HG03196 (cell line): ENCODE results near the gene SCAMP5.

Experiments used
- ATAC-seq: cut with Tn5 transposase; IDR thresholded peaks from one replicate; pipeline ENCODE4 v1.9.1; 2021; ENCODE audit not compliant: unreplicated experiment

The SCAMP5 gene

DNA sequence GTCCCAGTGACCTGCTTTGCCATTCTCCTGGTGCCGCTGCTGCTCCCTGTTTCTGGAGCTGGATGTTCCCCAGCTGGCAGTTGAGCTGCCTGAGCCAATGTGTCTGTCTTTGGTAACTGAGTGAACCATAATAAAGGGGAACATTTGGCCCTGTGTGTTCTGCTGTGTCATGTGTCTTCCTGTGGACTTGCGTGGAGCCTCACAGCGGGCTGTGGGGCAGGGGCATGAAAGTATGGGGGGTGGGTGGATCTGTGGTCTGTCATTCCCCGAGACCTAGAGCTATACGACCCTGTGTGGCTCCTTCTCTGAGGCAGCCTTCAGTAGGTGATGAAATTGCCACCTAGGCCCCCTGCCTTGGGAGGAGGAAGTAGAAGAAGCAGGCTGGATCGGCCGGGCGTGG, 26.0 kb downstream of the SCAMP5 start:
- ATAC-seq: no peak

- no peak for ATAC-seq
Measured at GRCh38 chr15:75022783-75023180, 27.4 kb downstream of the SCAMP5 start.

DNA sequence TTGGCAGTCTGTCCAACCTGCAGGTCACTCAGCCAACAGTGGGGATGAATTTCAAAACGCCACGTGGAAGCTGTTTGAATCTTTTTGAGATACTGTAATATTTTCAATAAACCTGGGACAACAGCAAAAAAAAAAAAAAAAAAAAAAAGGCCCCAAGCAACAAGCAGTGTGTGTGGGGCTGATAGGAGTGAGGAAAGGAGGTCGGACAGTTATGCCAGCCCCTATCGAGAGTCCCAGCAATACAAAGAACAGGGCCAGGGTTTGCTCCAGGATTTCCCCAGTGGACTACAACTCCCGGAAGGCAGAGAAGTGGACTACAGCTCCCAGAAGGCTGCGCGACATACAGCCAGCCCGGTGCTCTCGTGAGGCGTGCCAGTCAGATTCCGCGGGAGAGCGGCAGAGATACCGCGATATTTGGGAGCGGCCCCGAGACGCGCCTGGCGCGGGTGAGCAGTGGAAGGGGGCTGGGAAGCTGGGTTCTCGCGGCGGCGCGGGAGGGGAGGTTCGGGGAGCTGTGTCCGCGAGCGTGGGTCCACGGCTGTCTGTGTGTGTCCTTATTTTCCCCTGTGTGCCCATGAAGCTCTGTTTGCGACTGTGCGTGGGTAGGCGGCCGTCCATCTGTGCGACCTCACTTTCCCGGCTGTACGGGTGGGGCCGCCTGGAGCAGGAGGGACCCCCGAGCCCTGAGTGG, 28.0 kb downstream of the SCAMP5 start, which contains the start of gene PPCDC:
Gene PPCDC (plus strand): TSS at position 410 of the 691 bp plus-strand sequence. CDS start 4,729 bp downstream, outside the sequence.
- ATAC-seq: peak; percentile 90

GRCh38 chr15:75023872-75024636, 28.7 kb downstream of the SCAMP5 start:
- no peak for ATAC-seq

- no peak for ATAC-seq
Measured at GRCh38 chr15:75025107-75025506, 29.7 kb downstream of the SCAMP5 start.

DNA sequence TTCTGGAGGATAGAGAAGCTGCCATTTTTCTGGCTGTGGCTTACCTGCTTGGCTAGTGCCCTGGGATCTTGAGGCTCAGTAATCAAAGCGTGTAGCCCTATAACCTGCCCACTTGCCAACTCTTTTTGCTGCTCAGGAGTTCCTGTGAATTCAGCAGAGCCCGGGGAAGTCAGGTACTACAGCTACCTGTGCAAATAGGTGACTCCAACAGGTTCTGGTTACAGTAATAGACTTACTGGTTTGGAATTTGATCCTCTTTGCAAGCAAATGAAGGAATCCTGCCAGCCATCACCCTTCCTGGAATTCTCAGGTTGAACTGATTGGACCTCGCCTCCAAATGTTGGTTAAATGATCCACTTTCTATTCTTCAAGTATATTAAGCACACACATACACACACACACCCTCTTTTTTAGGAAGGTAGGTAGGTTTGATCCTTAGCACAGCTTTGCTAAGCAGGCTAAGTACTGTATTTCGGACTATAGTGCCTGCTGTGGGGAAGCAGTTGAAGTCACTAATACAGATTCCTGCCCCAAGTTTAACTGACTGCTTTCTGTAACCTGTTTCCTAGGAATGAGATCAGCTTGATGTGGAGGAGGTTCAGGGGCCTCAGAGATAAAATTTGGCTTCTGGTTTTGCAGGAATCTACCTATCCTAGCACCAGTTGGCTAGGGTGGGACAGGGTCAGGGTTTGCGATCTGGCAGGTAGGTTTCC, 30.3 kb downstream of the SCAMP5 start:
- ATAC-seq: no peak

DNA sequence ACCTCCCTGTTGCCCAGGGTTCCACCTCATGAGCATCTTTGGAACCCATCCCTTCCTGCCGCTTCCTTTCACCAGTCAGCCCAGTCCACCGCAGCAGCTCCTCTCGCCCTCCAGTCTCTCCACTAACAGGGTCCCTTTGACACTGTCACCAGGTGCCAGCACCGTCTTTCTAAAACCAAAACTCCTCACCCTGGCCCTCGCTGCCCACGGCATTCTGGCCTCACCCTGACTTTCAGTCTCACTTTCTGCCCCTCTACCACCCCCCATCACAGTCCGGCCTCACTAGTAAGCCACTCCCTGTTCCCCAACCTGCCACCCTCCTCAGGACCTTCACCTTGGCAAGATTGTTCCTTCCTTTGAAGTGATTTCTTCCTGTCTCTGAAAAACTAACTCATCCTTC, 32.2 kb downstream of the SCAMP5 start:
- ATAC-seq: no peak

- no peak for ATAC-seq
Measured at GRCh38 chr15:75028991-75029377, 33.6 kb downstream of the SCAMP5 start.

- peak; percentile 48 for ATAC-seq
Measured at GRCh38 chr15:75029378-75030022, 34.1 kb downstream of the SCAMP5 start.

DNA sequence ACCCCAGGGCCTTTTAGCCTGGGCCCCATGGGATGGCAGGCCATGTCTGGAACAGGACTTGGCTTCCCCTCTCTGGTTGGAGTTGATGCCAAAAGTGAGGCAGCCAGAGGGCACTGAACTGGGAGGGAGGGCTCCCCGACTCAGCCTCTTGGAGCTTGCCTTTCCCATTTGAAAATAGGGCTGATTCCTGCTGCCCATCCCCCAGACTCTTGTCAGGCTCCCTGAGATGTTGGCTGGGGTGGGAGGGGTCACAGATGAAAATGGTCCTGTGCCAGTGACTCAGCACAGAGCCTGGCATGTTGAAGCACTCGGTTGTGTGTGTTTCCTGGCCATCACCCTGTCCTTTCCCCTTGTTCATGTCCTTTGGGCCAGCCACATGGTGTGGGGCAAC, 34.7 kb downstream of the SCAMP5 start:
- ATAC-seq: no peak

DNA sequence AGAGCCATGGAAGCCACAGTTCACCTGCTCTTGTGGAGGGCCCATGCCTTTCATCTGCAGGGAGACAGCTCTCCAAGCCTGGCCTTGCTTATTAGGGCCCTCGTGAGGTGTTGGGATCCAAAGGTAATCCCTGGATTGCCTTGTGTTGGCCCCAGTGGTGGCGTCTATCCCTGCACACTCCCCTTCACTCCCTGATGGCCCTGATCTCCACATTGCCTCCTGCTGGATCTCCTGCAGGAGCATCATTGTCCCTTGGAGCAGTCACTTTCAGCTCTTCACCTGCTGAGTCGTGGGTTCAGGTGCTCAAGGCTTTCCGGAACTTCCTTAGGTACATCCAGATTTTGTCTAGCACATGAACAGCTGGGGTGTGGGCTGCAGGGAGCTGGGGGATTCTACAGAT, 35.1 kb downstream of the SCAMP5 start:
- no peak for ATAC-seq

DNA sequence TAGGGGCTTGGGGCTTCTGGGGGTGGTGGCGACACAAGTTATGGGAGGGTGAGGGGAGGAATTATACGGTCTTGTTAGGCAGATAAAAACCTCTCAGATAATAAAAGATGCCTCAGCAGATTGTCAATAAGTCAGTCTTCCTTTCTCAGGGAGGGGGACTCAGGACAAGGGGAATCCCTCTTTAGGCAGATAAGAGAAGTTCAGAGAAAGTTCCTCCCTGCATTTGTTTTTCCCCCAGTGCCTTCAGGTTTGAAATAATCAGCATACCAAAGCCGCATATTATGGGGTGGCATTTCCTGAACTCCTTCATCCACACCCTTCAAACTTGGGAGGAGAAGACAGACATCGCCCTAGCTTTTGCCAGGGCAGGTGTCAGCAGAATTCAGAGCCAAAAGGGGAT, 36.5 kb downstream of the SCAMP5 start:
- no peak for ATAC-seq

- ATAC-seq: no peak
Measured at GRCh38 chr15:75032395-75032794, 37.0 kb downstream of the SCAMP5 start.

- ATAC-seq: no peak
Measured at GRCh38 chr15:75033809-75034208, 38.4 kb downstream of the SCAMP5 start.

GRCh38 chr15:75034615-75035014, 39.3 kb downstream of the SCAMP5 start:
- no peak for ATAC-seq

DNA sequence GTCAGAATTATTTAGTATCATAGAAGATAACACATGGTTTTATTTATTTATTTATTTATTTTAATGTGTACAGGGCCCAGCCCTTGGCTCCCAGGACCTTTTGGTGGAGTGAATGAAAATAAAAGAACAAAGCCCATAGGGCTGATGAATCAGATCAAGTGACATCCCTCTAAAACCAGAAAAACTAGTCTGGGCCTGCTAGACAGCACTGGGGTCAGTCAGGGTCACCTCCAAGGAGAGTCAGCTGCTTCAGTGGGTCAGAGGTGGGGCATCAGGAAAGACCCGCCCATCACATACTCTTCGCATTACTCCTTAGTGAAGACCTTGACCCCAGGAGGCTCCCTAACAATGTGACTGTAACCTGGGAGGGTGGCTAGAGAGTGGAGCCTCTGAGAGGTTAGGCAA, 40.9 kb downstream of the SCAMP5 start:
- no peak for ATAC-seq

DNA sequence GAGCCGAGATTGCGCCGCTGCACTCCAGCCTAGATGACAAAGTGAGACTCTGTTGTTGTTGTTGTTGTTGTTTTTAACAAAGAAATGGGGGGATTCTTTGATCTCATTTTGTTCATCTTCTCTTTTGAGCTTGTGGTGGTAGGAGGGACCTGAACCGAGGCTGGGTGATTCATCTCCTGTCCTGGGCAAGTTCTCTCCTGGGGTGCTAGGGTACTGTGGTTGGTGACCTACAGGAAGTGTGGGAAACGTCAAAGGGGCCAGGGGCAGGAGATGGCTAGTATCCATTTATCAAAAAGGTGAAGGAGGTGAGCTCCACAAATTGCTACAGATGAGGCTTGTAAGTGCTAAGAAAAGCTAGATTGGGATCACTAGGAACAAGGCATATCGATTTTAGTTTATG, 42.3 kb downstream of the SCAMP5 start:
- no peak for ATAC-seq

- ATAC-seq: no peak
Measured at GRCh38 chr15:75038231-75038630, 42.9 kb downstream of the SCAMP5 start.

- ATAC-seq: peak; percentile 65
Measured at GRCh38 chr15:75042730-75043508, 47.6 kb downstream of the SCAMP5 start.

- peak; percentile 33 for ATAC-seq
Measured at GRCh38 chr15:75043509-75044257, 48.3 kb downstream of the SCAMP5 start.
